ENCODE measurements around the gene DUSP2. TPM values are rescaled to one million over a fixed set of nuclear protein-coding genes. Genes with fewer than 3 reads are reported as not detected.

Gene DUSP2
- total RNA-seq, 1 donor from 2014 or later, result 28.9 TPM

- no peak for DNase-seq (ENCODE audit: low spot score)
Observed at GRCh38 chr2:96114903-96115581, 30.2 kb downstream of the DUSP2 start.

GRCh38 chr2:96114546-96114902, 30.7 kb downstream of the DUSP2 start:
- DNase-seq (ENCODE audit: low spot score), result no peak

GRCh38 chr2:96113951-96114350, 31.3 kb downstream of the DUSP2 start:
- no peak for DNase-seq (ENCODE audit: low spot score)

- no peak for DNase-seq (ENCODE audit: low spot score)
Observed at GRCh38 chr2:96113367-96113677, 31.9 kb downstream of the DUSP2 start.

- no peak for DNase-seq (ENCODE audit: low spot score)
Observed at GRCh38 chr2:96112501-96113366, 32.5 kb downstream of the DUSP2 start.

- no peak for DNase-seq (ENCODE audit: low spot score)
Observed at GRCh38 chr2:96111823-96112500, 33.3 kb downstream of the DUSP2 start.

- no peak for DNase-seq (ENCODE audit: low spot score)
Observed at GRCh38 chr2:96111257-96111640, 34.0 kb downstream of the DUSP2 start.

- DNase-seq (ENCODE audit: low spot score), result no peak
Observed at GRCh38 chr2:96110621-96111256, 34.5 kb downstream of the DUSP2 start.

GRCh38 chr2:96109931-96110511, 35.2 kb downstream of the DUSP2 start:
- DNase-seq (ENCODE audit: low spot score), result no peak

- no peak for DNase-seq (ENCODE audit: low spot score)
Observed at GRCh38 chr2:96109361-96109680, 35.9 kb downstream of the DUSP2 start.

GRCh38 chr2:96108541-96109360, 36.5 kb downstream of the DUSP2 start:
- peak; percentile 70 for DNase-seq (ENCODE audit: low spot score)

- no peak for DNase-seq (ENCODE audit: low spot score)
Observed at GRCh38 chr2:96108151-96108540, 37.1 kb downstream of the DUSP2 start.

GRCh38 chr2:96107708-96108065, 37.6 kb downstream of the DUSP2 start:
- no peak for DNase-seq (ENCODE audit: low spot score)

- no peak for DNase-seq (ENCODE audit: low spot score)
Observed at GRCh38 chr2:96106991-96107707, 38.1 kb downstream of the DUSP2 start.

GRCh38 chr2:96105994-96106715, 39.1 kb downstream of the DUSP2 start:
- DNase-seq (ENCODE audit: low spot score), result no peak

- no peak for DNase-seq (ENCODE audit: low spot score)
Observed at GRCh38 chr2:96105152-96105915, 39.9 kb downstream of the DUSP2 start.

- no peak for DNase-seq (ENCODE audit: low spot score)
Observed at GRCh38 chr2:96104487-96104861, 40.8 kb downstream of the DUSP2 start.

- DNase-seq (ENCODE audit: low spot score), result no peak
Observed at GRCh38 chr2:96103761-96104486, 41.3 kb downstream of the DUSP2 start.
